NT2/D1 (cell line): ENCODE results near the gene RASSF10.

Source experiments
- DNase-seq: peaks from one replicate; pipeline ENCODE4 v3.0.0-alpha.2; 2011; ENCODE audit warnings: low read depth, low spot score
- H3K27me3 ChIP-seq: 2 replicates; pipeline ENCODE4 v1.6.0; 2011; ENCODE audit warnings: mild to moderate bottlenecking; ENCODE audit not compliant: insufficient read length, insufficient read depth
- H3K36me3 ChIP-seq: 2 replicates; pipeline ENCODE4 v1.6.1; 2011; ENCODE audit warnings: mild to moderate bottlenecking, low read length, mixed read lengths; ENCODE audit not compliant: insufficient read depth, insufficient read length
- H3K4me1 ChIP-seq: 2 replicates; pipeline ENCODE4 v1.5.1; 2011; ENCODE audit not compliant: insufficient read depth, insufficient read length
- H3K4me3 ChIP-seq: 2 replicates; pipeline ENCODE4 v1.5.1; 2011; ENCODE audit warnings: low read depth; ENCODE audit not compliant: insufficient read length
- H3K9ac ChIP-seq: 2 replicates; pipeline ENCODE4 v1.6.0; 2011; ENCODE audit warnings: low read depth; ENCODE audit not compliant: insufficient read length
- H3K9me3 ChIP-seq: 2 replicates; pipeline ENCODE4 v1.5.1; 2011; ENCODE audit warnings: mild to moderate bottlenecking, low read length; ENCODE audit not compliant: insufficient read depth
- SUZ12 ChIP-seq: IDR thresholded peaks from 2 replicates; pipeline ENCODE4 v1.6.1; 2011; ENCODE audit not compliant: insufficient read length, insufficient read depth; ENCODE audit errors: extremely low read depth
- YY1 ChIP-seq: IDR thresholded peaks from 2 replicates; pipeline ENCODE4 v1.6.1; 2011; ENCODE audit not compliant: insufficient read length, insufficient read depth
- ZNF274 ChIP-seq: IDR thresholded peaks from 2 replicates; pipeline ENCODE4 v1.6.1; 2011; ENCODE audit warnings: mild to moderate bottlenecking, low read depth, low read length

RASSF10 gene

DNA sequence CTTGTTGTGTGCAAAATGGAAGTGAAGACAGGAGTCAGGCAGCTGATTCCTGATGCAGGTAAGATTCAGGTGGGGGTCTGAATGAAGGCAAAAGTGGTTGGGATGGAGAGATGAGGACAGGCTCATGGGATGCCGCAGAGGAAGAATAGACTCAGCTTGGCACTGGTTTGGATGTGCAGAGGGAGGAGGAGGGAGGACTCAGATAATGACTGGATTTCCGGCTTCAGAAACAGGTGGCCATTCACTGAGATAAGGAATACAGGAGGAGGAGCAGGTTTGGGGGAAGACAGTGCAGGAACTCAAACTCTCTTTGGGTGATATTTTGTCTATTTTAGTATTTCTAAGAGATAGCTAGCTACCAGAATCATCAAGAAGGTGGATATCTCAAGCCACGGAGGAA, 19.2 kb downstream of the RASSF10 start:
- H3K27me3 ChIP-seq = no peaks in the 10 kb centered on the region
- H3K4me1 ChIP-seq = no peaks in the 10 kb centered on the region
- no peak overlapping the region for H3K4me3 ChIP-seq
- H3K9me3 ChIP-seq = no peaks in the 10 kb centered on the region
- TF ChIP-seq YY1 (no peak), SUZ12 (no peak), ZNF274 (no peak)
- no peaks in the 10 kb centered on the region for H3K36me3 ChIP-seq
- H3K9ac ChIP-seq = no peak overlapping the region
- DNase-seq = no peak

GRCh38 chr11:13029872-13030271, 20.8 kb downstream of the RASSF10 start:
- Histone ChIP-seq H3K4me1 (no peaks in the 10 kb centered on the region), H3K36me3 (no peaks in the 10 kb centered on the region), H3K4me3 (no peak overlapping the region), H3K27me3 (no peaks in the 10 kb centered on the region), H3K9me3 (no peaks in the 10 kb centered on the region), H3K9ac (no peak overlapping the region)
- DNase-seq = no peak
- TF ChIP-seq SUZ12 (no peak), ZNF274 (no peak), YY1 (no peak)

- no peak for DNase-seq
- Histone ChIP-seq H3K27me3 (no peaks in the 10 kb centered on the region), H3K36me3 (no peaks in the 10 kb centered on the region)
Observed at GRCh38 chr11:13030857-13031256, 21.7 kb downstream of the RASSF10 start.

GRCh38 chr11:13031349-13031748, 22.2 kb downstream of the RASSF10 start:
- Histone ChIP-seq H3K4me3 (no peak overlapping the region), H3K27me3 (no peaks in the 10 kb centered on the region), H3K9me3 (no peaks in the 10 kb centered on the region), H3K9ac (no peak overlapping the region), H3K4me1 (no peaks in the 10 kb centered on the region), H3K36me3 (no peaks in the 10 kb centered on the region)
- no peak for DNase-seq
- no peak for TF ChIP-seq SUZ12
- TF ChIP-seq ZNF274 = no peak
- no peak for TF ChIP-seq YY1

More at GRCh38 chr11:13030857-13031256, 21.7 kb downstream of the RASSF10 start:
- Histone ChIP-seq H3K4me3 (no peak overlapping the region), H3K9ac (no peak overlapping the region), H3K9me3 (no peaks in the 10 kb centered on the region), H3K4me1 (no peaks in the 10 kb centered on the region)
- TF ChIP-seq ZNF274 (no peak), SUZ12 (no peak), YY1 (no peak)

DNA sequence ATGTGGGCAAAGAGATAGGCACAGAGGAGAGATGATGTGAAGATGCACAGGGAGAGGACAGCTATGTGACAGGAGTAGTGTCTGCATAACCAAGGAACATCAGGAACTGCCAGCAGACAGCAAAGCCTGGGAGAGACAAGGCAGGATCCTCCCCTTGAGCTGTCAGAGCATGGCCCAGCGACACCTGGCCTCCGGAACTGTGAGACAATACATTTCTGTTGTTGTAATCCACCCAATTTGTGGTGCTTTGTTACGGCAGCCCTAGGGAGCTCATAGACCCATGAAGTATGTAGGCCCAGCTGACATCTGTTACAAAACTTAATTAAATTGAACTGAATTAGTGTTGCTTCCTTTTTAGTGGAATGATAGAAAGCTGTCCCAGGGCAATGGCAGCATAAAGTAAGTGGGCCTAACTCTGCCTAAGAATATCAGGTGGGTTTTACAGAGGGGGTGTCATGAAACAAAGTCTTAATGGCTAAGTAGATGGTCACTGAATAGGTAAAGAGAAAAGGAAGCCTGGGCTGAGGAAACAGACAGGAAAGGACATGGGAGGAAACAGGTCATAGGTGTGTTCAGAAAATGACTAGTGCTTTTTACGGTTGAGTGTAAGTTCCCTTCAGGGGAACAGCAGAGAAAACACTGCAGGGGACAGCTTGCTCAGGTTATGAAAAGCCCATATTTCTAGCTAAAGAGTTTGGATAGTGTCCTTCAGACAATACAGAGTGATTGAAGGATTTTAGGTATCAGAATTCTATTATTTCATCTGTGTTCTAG, 24.8 kb downstream of the RASSF10 start:
- H3K9ac ChIP-seq = no peak overlapping the region
- DNase-seq = no peak
- no peaks in the 10 kb centered on the region for H3K27me3 ChIP-seq
- H3K4me1 ChIP-seq = no peaks in the 10 kb centered on the region
- no peaks in the 10 kb centered on the region for H3K9me3 ChIP-seq
- H3K4me3 ChIP-seq = no peak overlapping the region
- H3K36me3 ChIP-seq = no peaks in the 10 kb centered on the region
- TF ChIP-seq SUZ12 (no peak), ZNF274 (no peak), YY1 (no peak)

- Histone ChIP-seq H3K27me3 (no peaks in the 10 kb centered on the region), H3K9ac (no peak overlapping the region), H3K36me3 (no peaks in the 10 kb centered on the region), H3K4me3 (no peak overlapping the region), H3K9me3 (no peaks in the 10 kb centered on the region), H3K4me1 (no peaks in the 10 kb centered on the region)
- DNase-seq = no peak
- no peak for TF ChIP-seq ZNF274
- TF ChIP-seq YY1 = no peak
- TF ChIP-seq SUZ12 = no peak
Observed at GRCh38 chr11:13035711-13036110, 26.6 kb downstream of the RASSF10 start.

- no peaks in the 10 kb centered on the region for H3K4me1 ChIP-seq
- H3K4me3 ChIP-seq = no peak overlapping the region
- H3K36me3 ChIP-seq = no peaks in the 10 kb centered on the region
- no peaks in the 10 kb centered on the region for H3K9me3 ChIP-seq
- H3K27me3 ChIP-seq = no peaks in the 10 kb centered on the region
- no peak for DNase-seq
- TF ChIP-seq YY1 = no peak
- no peak overlapping the region for H3K9ac ChIP-seq
Observed at GRCh38 chr11:13036235-13036634, 27.1 kb downstream of the RASSF10 start.

GRCh38 chr11:13038366-13038765, 29.2 kb downstream of the RASSF10 start:
- Histone ChIP-seq H3K9me3 (no peaks in the 10 kb centered on the region), H3K4me3 (no peak overlapping the region), H3K27me3 (no peaks in the 10 kb centered on the region), H3K4me1 (no peaks in the 10 kb centered on the region), H3K9ac (no peak overlapping the region), H3K36me3 (no peaks in the 10 kb centered on the region)
- DNase-seq = no peak
- TF ChIP-seq YY1 = no peak
- no peak for TF ChIP-seq ZNF274
- TF ChIP-seq SUZ12 = no peak
